HL-60 (cell line): ENCODE data around the gene PLEKHG7.

Experiments
- CTCF ChIP-seq: IDR thresholded peaks from one replicate; pipeline ENCODE4 v1.5.1; 2011; ENCODE audit warnings: low read length, control low read depth, inconsistent platforms; ENCODE audit not compliant: insufficient read depth
- POLR2AphosphoS5 ChIP-seq: IDR thresholded peaks from 2 replicates; pipeline ENCODE4 v1.6.1; 2012; ENCODE audit warnings: low read depth

GRCh38 chr12:92719674-92720073, 16.9 kb downstream of the PLEKHG7 start:
- TF ChIP-seq POLR2AphosphoS5 (no peak), CTCF (no peak)
